Choroid plexus epithelial cell (primary cell): ENCODE results near the gene TNFRSF21.

Source experiments
- DNase-seq: peaks from one replicate; pipeline ENCODE4 v3.0.0-alpha.2; 2010; ENCODE audit warnings: low read depth
- H3K4me3 ChIP-seq: 2 replicates; pipeline ENCODE4 v1.5.1; 2011; ENCODE audit warnings: low read depth, mild to moderate bottlenecking, control low read depth, low read length, moderate library complexity
- CTCF ChIP-seq: conservative IDR thresholded peaks from 2 replicates; pipeline ENCODE4 v1.5.1; 2011; ENCODE audit warnings: low read depth, mild to moderate bottlenecking, control low read depth, inconsistent platforms, low read length, moderate library complexity

TNFRSF21 gene

GRCh38 chr6:47248446-47248845 is 61.3 kb downstream of the TNFRSF21 start:
- TF ChIP-seq CTCF: no peak
- H3K4me3 ChIP-seq: no peak overlapping the region
- peak; percentile 57 for DNase-seq

GRCh38 chr6:47247227-47247797 is 62.4 kb downstream of the TNFRSF21 start:
- no peak for TF ChIP-seq CTCF
- no peak overlapping the region for H3K4me3 ChIP-seq
- DNase-seq: peak; percentile 47

- DNase-seq: no peak
- TF ChIP-seq CTCF: no peak
- no peak overlapping the region for H3K4me3 ChIP-seq
Measured at GRCh38 chr6:47246551-47246950, 63.2 kb downstream of the TNFRSF21 start.

GRCh38 chr6:47245745-47246371 is 63.8 kb downstream of the TNFRSF21 start:
- DNase-seq: no peak
- TF ChIP-seq CTCF: no peak
- no peak overlapping the region for H3K4me3 ChIP-seq

- DNase-seq: peak; percentile 97
- TF ChIP-seq CTCF: no peak
- H3K4me3 ChIP-seq: no peak overlapping the region
Measured at GRCh38 chr6:47242483-47243386, 67.0 kb downstream of the TNFRSF21 start.

- peak; percentile 29 for DNase-seq
- TF ChIP-seq CTCF: peak; percentile 3
- H3K4me3 ChIP-seq: no peak overlapping the region
Measured at GRCh38 chr6:47241742-47242482, 67.8 kb downstream of the TNFRSF21 start.
